CD4-positive, alpha-beta T cell treated with Interleukin-15 for 4 hours (primary cell): ENCODE results near the gene SYNDIG1L.
A peak's percentile ranks its signal among the peaks of the same experiment; 100 is the strongest.

ENCODE experiments used
- DNase-seq: peaks from one replicate; pipeline ENCODE4 v3.0.0-alpha.2; 2020; ENCODE audit warnings: low spot score

Gene SYNDIG1L

DNA sequence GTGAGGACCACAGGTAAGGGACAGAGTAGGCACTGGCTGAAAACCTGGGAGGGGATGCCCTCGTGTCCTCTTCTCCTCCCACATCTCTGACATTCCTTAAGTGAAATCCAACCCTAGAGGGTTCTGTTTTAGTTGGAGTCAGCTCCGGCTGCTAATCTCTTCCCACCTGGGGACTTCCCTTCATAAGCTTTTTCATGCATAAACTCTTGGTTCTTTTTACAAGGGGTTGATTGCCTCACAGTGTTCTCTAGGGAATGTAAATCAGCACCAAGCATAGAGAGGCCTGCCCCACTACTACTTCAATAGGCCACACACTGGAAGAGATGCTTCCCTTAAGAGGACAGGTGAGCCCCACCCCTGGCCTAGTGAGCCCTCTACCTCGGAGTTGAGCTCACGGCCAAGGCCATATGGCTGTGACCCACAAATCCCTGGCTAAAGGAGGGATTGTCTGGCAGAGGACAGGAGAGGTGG, 3.2 kb upstream of the SYNDIG1L start:
- no peak for DNase-seq

DNA sequence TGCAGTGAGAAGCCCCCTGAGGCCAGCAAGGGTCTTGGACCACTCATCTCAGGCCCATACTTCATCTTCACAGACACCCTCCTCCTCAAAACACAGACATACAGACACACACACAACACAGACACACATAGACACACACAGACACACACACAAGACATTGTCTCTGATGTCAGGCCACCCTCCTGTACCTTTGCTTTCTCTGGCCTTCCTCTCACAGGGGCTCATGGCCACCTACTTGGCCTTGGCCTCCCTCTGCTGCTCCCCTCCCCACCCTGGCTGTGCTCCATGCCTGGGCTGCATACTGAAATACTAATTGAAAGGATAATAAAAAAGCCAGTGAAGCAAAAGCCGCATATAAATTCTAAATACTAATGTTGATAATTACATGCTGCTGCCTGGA, 1.6 kb upstream of the SYNDIG1L start:
- DNase-seq = no peak

DNA sequence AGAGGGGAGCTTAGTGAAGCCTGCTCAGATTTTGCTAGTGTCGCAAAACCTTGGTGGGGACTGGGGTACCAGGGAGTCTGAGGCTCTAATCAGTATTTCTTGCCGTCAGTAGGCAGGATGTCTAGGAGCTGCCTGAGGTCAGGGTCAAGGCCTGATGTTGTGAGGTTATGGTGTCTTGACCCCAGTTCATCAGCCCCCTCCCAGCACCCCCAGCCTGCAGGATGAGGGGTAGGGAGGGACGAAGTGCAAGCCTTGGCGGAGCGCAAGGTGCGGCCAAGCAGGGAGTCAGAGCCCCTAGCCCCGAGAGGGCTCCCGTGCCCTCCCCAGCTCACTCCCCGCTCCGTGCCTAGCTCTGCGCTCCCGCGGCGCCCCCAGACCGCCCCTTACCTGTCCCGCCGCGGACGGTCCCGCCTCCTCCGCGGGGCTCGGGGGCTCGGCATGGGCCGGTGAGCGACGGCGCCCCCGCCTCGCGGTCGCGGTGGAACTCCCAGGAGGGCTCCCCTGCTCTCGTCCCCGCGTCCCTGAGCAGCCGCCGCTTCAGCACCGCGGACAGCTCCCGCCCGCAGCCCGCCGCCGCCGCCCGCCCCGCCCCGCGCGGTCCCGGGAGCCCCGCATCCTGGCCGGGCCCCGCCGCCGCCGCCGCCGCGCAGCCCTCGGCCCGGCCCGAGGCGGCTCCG, 347 bp downstream of the SYNDIG1L start:
- DNase-seq = peak; percentile 37

DNA sequence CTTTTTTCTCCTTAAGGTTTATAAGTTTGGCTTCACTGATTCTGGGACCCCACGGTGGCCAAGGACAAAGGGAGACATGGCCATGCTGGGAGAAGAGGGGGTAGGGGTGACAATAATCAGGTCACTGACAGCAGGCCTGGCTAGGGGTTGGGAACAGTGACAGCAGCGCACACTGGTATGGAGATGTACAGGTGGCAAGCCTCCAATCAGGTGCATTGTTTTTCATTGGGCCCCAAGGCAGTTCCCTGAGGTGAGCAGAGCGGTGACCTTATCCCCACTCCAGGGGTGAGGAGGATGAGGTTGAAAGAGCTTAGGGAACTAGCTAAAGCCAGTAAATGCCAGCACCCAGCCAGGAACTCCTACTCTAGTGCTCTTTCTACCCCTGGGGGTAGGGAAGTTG, 1.4 kb downstream of the SYNDIG1L start:
- no peak for DNase-seq

DNA sequence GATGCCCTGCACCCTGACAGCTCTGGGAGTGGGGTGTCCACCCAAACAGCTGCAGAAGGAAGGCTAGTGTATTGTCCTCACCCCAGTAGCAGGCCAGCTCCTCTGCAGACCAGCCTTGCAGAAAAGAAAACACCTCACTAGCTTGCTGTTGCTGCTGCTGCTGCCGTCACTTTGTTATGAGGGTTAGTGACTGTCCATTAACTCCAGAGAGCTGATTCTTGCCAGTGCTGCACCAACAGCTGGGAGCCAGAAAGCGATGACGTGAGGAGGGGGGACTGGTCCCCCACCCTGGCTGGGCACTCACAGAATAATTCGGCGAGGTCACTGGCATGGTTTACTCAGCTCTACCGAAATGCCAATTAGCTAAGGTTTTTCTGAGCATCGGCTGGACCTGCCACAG, 2.8 kb downstream of the SYNDIG1L start:
- no peak for DNase-seq

DNA sequence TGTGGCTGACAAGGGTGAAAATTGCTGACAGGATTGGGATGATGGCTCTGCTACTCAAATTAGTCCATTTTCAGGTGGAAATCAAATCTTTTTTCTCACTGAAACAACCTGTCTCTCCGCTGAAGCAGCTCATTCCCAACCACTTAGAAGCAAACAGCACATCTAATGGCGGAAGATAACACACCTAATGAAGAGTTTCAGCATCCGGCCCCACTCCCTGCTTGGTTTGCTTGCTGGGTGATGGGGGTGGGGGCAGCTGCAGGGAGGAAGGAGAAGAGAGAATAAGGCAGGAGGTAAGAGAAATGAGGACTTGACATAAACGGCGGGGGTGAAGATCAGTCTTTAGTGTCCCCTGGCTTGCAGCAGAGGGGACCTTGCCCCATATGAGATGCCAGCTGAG, 4.0 kb downstream of the SYNDIG1L start:
- no peak for DNase-seq

DNA sequence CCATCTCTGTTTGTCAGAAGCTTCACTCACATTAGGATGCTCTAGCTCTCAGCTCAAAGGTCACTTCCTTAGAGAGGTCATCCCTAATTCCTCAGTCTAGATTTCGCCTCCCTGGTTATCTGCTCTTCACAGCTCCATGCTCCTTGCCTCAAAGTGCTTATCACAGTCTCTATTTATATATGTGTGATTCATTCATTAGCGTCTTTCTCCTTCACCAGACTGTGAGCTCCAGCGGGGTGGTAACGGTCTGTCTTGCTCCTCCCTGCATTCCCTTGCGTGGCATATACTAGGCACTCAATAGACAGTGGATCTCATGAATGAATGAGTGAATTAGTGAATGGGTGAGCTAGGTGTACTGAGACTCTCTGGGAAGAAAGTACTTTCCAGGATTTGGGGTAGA, 6.9 kb downstream of the SYNDIG1L start:
- no peak for DNase-seq

DNA sequence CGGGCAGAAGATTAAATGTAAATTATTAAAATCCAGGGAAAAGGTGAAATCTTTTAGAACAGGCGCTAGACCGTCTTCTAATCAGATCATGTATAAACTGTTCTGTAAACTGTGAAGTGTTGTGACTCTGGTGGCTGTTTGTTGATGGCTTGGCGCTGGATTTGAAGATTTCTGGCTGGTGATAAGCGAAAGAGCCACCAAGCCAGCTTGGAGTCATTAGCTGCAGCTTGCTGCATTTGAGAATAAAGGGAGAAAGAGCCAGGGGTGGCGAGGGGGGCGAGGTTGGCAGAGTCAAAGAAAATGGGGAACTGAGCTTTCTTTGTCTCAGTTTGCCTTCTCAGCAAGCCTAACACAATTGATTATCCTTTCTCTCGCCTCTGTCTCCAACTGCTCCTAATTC, 8.0 kb downstream of the SYNDIG1L start:
- DNase-seq = no peak

DNA sequence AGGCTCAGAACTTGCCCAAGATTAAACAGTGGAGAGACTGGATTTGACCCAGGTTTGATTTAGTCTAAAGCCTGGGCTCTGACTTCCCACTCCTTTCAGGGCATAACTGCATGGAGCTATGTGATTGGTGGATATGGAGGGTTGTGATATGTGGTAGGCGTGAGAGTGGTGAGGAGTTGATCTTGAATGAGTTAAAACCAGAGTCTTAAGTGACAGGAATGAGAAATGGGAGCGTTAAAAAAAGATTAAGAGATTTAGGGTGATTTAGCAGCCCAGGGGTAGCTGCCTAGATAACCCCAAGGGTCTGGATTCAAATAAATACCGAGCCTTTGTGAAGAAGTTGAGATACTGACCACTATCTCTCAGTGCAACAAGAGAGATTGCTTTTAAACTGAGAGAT, 8.4 kb downstream of the SYNDIG1L start:
- no peak for DNase-seq

DNA sequence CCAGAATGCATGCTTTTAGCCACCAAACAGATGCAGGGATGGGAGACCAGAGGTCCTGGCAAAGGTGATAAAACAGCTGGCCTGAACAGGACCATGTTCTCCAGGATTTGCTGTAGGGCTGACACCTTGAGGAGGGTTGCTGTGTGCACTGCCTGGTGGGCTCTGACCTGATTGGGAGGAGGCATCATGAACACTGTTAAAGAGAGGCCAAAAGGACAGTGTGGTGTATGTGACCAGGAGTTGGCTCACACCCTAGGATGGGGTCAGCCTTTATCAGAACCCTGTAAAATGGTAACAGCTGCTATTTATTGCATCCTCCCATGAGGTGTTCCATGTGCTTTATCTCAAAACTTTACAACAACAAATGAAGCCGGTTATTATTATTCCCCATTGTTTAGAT, 8.8 kb downstream of the SYNDIG1L start:
- DNase-seq = no peak

DNA sequence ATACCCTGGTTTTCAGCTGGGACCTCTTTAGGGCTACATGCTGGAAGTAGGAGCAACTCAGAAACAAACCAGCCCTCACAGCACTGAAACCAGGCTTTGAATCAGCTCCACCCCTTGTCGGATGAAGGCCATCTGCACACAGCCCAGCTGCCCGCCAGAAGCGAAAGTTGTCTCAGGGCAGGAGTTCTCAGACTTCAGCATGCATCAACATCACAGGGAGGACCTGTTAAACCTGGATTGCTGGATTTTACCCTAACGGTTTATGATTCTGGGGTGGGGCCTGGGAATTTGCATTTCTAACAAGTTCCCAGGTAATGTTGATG, 10.9 kb downstream of the SYNDIG1L start:
- DNase-seq = no peak

DNA sequence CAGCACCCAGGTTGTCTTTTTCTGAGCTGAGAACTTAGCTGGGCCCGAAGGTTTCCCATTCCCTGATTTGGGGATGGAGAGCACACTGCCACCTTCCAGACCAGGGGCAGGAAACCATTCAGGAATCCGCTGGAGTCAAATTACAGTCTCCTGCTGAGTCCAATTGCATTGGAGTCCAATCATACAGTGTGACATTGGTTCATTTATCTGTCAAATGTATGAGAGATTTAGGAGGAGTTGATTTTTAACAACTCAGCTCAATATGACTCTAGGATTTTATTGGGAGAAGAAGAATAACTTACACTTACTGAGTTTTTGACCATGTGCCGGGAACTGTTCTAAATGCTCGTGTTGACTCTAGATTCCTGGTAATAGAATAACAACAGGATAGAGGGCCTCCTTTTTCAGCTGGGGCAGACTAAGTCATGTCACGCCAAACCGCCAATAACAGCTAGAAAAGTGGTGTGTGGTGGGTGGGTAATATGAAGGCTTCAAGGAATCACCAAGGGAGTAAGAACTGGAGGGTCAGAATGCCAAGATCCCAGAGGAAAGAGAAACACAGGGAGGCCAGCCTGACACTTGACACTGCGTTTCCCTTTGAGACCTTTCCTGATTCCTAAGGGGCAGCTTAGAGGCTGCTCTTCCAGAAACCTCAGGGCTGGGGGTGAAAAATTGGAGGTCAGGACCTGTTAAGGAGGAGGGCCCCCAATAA, 11.5 kb downstream of the SYNDIG1L start:
- DNase-seq = no peak

DNA sequence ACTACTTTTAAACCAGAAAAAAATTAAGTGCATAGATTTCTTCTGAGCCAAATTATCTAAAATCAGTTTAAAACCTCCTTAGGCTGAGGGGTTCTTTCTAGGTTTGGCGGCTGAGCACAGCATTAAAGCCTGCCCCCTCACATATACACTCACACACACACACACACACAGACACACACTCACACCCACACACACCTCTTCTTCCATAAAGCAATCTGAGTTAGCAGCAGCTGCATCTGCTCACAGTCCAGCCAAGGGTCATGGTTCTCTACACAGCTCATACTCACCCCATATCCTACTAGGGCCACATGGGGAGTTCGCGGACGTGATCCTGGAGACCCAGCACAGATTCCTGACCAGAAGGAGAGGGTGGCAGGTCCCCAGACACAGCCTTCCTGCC, 12.4 kb downstream of the SYNDIG1L start:
- DNase-seq = no peak

DNA sequence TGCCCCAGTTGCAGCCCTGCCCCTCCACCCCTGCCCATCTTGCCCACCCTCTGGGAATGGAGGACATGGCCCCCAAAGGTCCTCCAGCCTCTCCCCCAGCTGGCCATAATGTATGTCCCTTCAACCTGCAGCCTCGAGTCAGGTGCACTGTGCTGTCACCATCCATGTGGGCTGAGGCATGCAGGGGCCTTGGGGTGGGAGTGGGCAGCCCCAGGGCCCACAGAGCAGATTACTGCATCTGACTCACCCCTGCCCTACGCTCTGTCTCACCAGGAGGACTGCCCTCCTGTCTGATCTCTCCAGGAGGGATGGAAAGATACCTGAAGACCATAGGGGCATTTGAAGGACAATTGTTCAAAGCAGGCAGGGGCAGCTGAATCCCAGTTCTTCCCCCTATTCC, 13.3 kb downstream of the SYNDIG1L start:
- DNase-seq = no peak

DNA sequence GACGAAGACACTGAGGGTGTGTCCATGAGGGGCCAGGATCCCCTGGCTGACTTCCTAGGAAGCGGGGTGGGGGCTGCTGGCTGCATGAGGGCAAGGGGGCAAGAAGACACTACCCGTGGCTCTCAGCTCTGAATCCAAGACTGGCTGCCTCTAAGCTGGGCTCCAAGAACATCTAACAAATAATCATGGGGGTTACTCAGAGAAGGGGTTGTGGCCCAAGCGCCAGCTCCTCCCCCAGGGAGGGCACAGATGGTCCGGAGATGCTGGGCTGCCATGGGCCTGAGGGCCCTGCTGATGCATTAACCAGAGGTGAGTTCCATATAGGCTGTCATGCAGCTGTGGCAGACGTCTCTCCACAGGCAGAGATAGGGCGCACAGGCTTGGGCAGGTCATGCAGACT, 14.3 kb downstream of the SYNDIG1L start:
- no peak for DNase-seq

DNA sequence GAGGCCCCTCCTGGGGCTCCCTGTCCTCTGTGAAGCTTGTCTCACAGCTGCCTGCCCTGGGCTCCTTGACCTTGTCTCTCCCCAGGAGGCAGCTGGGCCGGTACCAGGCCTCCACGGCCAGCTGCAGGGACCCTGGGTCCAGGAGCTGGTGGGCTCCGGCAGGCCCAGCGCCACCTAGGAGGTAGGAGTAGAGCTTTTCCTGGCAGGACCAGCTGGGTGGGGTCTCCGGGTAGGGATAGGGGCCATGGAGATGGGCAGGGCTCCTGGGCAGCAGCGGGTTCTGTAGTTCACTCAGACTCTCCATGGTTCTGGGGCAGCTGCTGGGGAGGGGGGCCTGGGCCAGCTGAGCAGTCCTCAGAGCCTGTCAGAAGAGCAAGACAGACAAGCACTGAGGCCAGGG, 16.6 kb downstream of the SYNDIG1L start:
- no peak for DNase-seq

DNA sequence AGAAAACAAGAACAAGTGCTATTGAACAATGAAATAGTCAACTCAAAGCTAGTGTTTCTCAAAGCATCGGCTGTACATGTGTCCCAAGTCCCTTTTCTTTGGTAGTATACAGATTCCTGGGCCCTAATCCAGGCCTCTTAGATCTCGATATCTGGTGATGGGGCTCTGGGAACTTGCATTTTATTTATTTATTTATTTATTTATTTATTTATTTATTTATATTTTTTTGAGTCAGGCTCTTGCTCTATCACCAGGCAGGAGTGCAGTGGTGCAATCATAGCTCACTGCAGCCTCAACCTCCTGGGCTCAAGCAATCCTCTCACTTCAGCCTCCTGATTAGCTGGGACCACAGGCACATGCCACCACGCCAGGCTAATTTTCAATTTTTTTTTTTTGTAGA, 17.1 kb downstream of the SYNDIG1L start:
- DNase-seq = no peak

DNA sequence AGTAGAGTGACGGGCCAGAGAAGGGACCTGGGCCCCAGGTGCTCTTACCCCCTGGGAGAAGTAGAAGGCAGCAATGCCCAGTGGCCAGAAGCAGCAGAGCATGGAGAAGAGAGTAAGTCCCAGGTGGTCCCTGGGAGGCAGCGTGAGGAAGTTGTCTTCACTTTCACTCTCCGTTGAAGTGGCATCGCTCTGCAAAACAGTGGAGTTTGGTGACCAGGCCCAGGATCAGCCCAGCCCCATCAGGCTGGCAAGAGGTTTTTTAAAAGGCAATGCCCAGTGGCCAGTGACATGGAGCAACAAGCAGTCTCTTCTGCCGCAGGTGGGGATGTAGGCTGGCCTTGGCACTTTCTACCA, 18.2 kb downstream of the SYNDIG1L start:
- DNase-seq = no peak

DNA sequence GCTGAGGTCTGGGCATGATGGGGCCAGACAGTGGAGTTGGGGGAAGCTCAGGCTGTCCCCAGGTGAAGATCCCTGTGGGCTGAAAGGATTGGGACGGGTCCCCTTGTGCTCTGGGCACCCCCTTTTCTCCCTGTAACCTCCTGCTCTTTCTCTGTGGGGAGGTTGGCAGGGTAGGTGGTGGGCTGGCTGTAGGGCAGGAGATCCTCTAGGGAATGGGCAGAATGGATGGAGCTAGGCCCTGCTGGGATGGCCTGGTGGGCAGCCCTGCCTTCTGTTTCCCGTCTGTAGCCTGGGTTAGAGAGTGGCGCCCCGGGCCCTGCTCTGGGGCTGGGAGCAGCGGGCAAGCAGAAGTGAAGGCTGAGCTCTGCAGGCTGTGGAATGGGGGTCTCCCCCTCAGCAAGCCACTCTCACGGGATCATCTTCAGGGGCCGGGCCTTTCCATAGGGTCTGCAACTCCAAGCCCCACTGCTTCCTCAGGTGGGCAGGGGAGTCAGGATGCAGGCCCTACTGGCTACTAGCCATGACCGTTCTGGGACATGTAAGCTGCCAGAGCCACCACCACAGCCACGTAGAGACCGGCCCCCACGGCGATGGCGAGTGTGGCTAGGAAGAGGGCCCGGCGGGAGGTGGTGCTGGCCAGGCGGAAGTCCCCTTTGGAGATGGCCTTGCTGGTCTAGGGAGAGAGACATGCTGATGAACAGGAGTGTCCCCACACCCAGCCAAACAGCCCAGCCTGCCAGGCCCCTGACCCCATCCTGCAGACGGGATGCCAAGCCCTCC, 18.8 kb downstream of the SYNDIG1L start:
- no peak for DNase-seq

DNA sequence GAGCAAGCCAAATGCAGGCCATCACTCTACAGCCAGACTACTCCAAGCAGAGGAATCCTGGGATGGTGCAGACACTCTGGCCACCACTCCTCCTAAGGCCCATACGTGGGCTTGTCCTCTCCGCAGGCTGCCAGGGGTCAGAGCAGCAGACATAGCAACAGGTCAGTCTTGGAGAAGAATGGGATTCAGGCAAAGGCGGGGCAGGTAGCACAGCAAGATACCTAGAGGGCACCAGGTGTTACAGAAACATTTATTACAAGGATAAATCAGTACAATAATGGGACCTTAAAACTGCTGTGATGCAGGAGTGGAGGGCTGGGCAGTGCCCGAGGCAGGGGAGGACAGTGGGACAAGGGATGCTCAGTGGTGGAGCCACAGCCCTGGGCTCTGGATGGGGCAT, 20.3 kb downstream of the SYNDIG1L start:
- DNase-seq = no peak

DNA sequence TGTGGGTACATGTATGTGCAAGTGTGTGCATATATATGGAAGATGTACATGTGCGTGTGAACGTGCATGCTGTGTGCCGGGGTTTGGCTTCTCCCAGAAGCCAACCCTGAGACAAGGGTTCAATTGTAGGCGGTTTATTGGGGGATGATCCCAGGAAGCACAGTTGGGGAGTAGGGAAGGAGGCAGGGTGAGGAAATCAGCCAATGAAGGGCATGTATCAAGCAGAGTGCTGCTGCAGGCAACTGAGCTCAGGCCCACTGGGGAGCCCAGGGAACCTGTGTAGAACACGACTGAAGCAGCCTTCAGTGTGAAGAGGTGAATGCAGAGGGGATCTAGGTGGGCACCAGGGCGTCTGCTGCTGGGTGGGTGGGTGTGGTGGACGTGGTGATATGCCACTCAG, 21.6 kb downstream of the SYNDIG1L start:
- no peak for DNase-seq

DNA sequence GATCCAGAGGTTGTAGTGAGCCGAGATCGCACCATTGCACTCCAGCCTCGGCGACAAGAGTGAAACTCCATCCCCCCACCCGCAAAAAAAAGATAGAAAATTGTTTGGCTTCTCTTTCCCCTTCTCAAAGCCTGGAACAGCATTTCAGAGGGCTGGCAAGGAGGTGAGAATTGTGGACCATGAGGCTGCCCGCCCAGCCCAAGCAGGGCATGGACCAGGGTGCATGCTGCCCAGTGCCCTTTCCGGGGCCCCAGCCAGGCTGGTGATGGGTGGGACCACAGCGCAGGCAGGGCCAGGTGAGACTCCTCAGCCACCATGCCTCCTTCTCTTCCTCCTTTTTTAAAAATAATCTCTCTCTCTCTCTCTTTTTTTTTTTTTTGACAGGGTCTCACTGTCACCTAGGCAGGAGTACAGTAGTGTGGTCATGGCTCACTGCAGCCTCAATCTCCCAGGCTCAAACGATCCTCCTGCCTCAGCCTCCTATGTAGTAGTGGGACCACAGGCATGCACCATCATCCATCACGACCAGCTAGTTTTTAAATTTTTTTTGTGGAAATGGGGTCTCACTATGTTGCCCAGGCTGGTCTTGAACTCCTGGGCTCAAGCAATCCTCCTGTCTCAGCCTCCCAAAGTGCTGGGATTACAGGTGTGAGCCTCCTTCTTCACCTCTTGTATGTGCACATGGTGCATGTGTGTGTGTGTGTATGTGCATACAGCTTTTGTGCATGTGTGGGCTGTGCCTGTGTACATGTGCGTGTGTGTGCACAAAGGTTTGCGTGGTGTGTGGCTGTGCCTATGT, 22.2 kb downstream of the SYNDIG1L start:
- DNase-seq = no peak
